Endothelial cell of umbilical vein (primary cell): ENCODE measurements around the gene ZDHHC19. TPM values are rescaled to one million over a fixed set of nuclear protein-coding genes. Genes with fewer than 3 reads are reported as not detected.
A peak's percentile ranks its signal among the peaks of the same experiment; 100 is the strongest.

Source experiments
- BruUV-seq: library from RNA; stranded (reverse); fragments of 400-500 nt; replicated peaks from 2 replicates; lab custom pipeline; 2021; lab: Mats Ljungman, UMichigan
- CTCF ChIA-PET: fragments of 300-600, 350-600 bp; sonication (Branson Sonifier 250); formaldehyde crosslinking; loops from one replicate; lab custom pipeline; 2021; ENCODE audit warnings: antibody characterized with exemption, inconsistent platforms; lab: Charles Lee
- POLR2A ChIA-PET: fragments of 300-600, 350-600 bp; sonication (Branson Sonifier 250); formaldehyde crosslinking; loops from one replicate; lab custom pipeline; 2021; ENCODE audit warnings: antibody characterized with exemption, inconsistent platforms; lab: Charles Lee
- DNase-seq: peaks from one replicate; pipeline ENCODE4 v3.0.0-alpha.2; 2011; ENCODE audit warnings: low read depth, low spot score
- FAIRE-seq: peaks from 2 replicates; lab custom pipeline; 2011; peaks lifted over from hg19 to GRCh38; lab: Jason Lieb, UNC
- H2AFZ ChIP-seq: 2 replicates; pipeline ENCODE4 v1.6.0; 2012; ENCODE audit warnings: low read depth, low read length, control low read depth, inconsistent platforms
- H3K27ac ChIP-seq: 2 replicates; pipeline ENCODE4 v1.5.1; 2011; ENCODE audit warnings: low read depth, mild to moderate bottlenecking, control low read depth, low read length, moderate library complexity; ENCODE audit not compliant: insufficient read depth
- H3K27me3 ChIP-seq, 2 experiments: 2 replicates each; pipeline versions ENCODE4 v1.6.0 to v1.6.1; 2011; ENCODE audit warnings: low read length in 2 of 2, mixed read lengths in 1 of 2; ENCODE audit not compliant: control insufficient read depth in 2 of 2, insufficient read depth in 2 of 2
- H3K36me3 ChIP-seq, 2 experiments: 2 replicates in 1 of 2; 3 replicates in 1 of 2; pipeline ENCODE4 v1.5.1; 2011; ENCODE audit warnings: low read length in 2 of 2, mild to moderate bottlenecking in 1 of 2, moderate library complexity in 1 of 2; ENCODE audit not compliant: control insufficient read depth in 2 of 2, insufficient read depth in 2 of 2; ENCODE audit errors: extremely low read depth in 1 of 2
- H3K4me1 ChIP-seq: 3 replicates; pipeline ENCODE4 v1.5.1; 2011; ENCODE audit warnings: mild to moderate bottlenecking, low read length; ENCODE audit not compliant: control insufficient read depth, insufficient read depth; ENCODE audit errors: extremely low read depth
- H3K4me2 ChIP-seq: 2 replicates; pipeline ENCODE4 v1.6.1; 2011; ENCODE audit warnings: low read length, control low read depth, mixed read lengths; ENCODE audit not compliant: insufficient read depth
- H3K4me3 ChIP-seq, 3 experiments: fragments of 200-600 bp in 1 of 3; sonication (generic), shearing (Covaris generic) in 1 of 3; replicated peaks in 1 of 3; 2 replicates each; pipeline ENCODE4 v1.5.1; 2011 to 2016; ENCODE audit warnings: control low read depth in 3 of 3, low read length in 3 of 3, mild to moderate bottlenecking in 2 of 3, inconsistent platforms in 1 of 3, low read depth in 1 of 3, moderate library complexity in 1 of 3; ENCODE audit not compliant: insufficient read depth in 1 of 3
- H3K79me2 ChIP-seq: 2 replicates; pipeline ENCODE4 v1.6.0; 2012; ENCODE audit warnings: low read length, inconsistent platforms; ENCODE audit not compliant: control insufficient read depth, insufficient read depth
- H3K9ac ChIP-seq: replicated peaks from 2 replicates; pipeline ENCODE3; 2011; ENCODE audit warnings: low read length, control low read depth; ENCODE audit not compliant: insufficient read depth; ENCODE audit errors: extremely low read depth
- H3K9me1 ChIP-seq: replicated peaks from 3 replicates; pipeline ENCODE4 v1.6.0; 2011; ENCODE audit warnings: mild to moderate bottlenecking, low read length; ENCODE audit not compliant: control insufficient read depth, insufficient read depth; ENCODE audit errors: extremely low read depth
- H3K9me3 ChIP-seq: replicated peaks from 2 replicates; pipeline ENCODE4 v1.5.1; 2012; ENCODE audit warnings: low read length, inconsistent platforms; ENCODE audit not compliant: control insufficient read depth, insufficient read depth
- H4K20me1 ChIP-seq: replicated peaks from 2 replicates; pipeline ENCODE3; 2011; ENCODE audit warnings: mild to moderate bottlenecking, low read length; ENCODE audit not compliant: control insufficient read depth, insufficient read depth; ENCODE audit errors: extremely low read depth
- CTCF ChIP-seq, 2 donors: IDR thresholded peaks; 1 replicate in 1 of 2; 2 replicates in 1 of 2; pipeline ENCODE4 v1.5.1; 2011; ENCODE audit warnings: low read length in 2 of 2, mild to moderate bottlenecking in 2 of 2, moderate library complexity in 2 of 2, control low read depth in 1 of 2, inconsistent platforms in 1 of 2, low read depth in 1 of 2; ENCODE audit not compliant: insufficient read depth in 1 of 2; ENCODE audit errors: extremely low read depth in 1 of 2
- EZH2 ChIP-seq: IDR thresholded peaks from 2 replicates; pipeline ENCODE4 v1.6.1; 2012; ENCODE audit warnings: borderline replicate concordance, low read depth, mild to moderate bottlenecking, moderate library complexity, low read length, inconsistent platforms; ENCODE audit not compliant: severe bottlenecking
- FOS ChIP-seq: IDR thresholded peaks from 2 replicates; pipeline ENCODE4 v1.6.1; 2011; ENCODE audit warnings: mild to moderate bottlenecking, low read length, moderate library complexity, borderline replicate concordance; ENCODE audit not compliant: insufficient read depth
- GATA2 ChIP-seq: IDR thresholded peaks from 2 replicates; pipeline ENCODE4 v1.7.0; 2011; ENCODE audit warnings: low read depth, mild to moderate bottlenecking, moderate library complexity, mixed read lengths, low read length; ENCODE audit not compliant: insufficient read length, insufficient read depth
- JUN ChIP-seq: IDR thresholded peaks from 2 replicates; pipeline ENCODE4 v1.6.1; 2011; ENCODE audit warnings: borderline replicate concordance, low read depth; ENCODE audit not compliant: insufficient read length, insufficient read depth
- MAX ChIP-seq: IDR thresholded peaks from 2 replicates; pipeline ENCODE4 v1.6.1; 2011; ENCODE audit not compliant: insufficient read depth, insufficient read length
- MYC ChIP-seq: IDR thresholded peaks from one replicate; pipeline ENCODE4 v1.6.1; 2011; ENCODE audit warnings: mild to moderate bottlenecking, low read depth, low read length
- POLR2A ChIP-seq: IDR thresholded peaks from 2 replicates; pipeline ENCODE4 v1.6.1; 2012; ENCODE audit warnings: low read depth, mild to moderate bottlenecking, control low read depth, low read length
- POLR2AphosphoS5 ChIP-seq: IDR thresholded peaks from 2 replicates; pipeline ENCODE4 v1.6.1; 2012; ENCODE audit warnings: low read depth, mild to moderate bottlenecking, control low read depth, low read length, moderate library complexity; ENCODE audit not compliant: insufficient read depth
- dilution Hi-C: fragments of 300-500 bp; cut with MboI; formaldehyde crosslinking; loops from one replicate; pipeline ENCODE4 v1.15.0; 2019; ENCODE audit warnings: low sequenced_read_pairs; ENCODE audit not compliant: extremely low pct_ligation_motif_present
- intact Hi-C: fragments of 100-400 bp; cut with micrococcal nuclease; formaldehyde crosslinking; loops from one replicate; pipeline ENCODE4 v1.10.0; 2022
- polyA plus RNA-seq, 4 experiments: library from polyadenylated mRNA; depleted of rRNA in 3 of 4; stranded (reverse) in 3 of 4; unstranded in 1 of 4; fragments of >200 nt; gene quantifications; 2 replicates each; pipeline versions ENCODE4 v1.2.1 to v1.2.3, GENCODE V29; 2011 to 2012; ENCODE audit warnings: missing spikeins in 1 of 4
- total RNA-seq: library from RNA; stranded (reverse); gene quantifications from 2 replicates; pipeline ENCODE4 v1.2.3, GENCODE V29; 2021

Gene ZDHHC19
- total and polyA plus RNA-seq, 2 donors (not counting 3 experiments of a cell fraction or from before 2014, with no cell fraction given): not detected

GRCh38 chr3:196207833-196208607 lies 3.2 kb downstream of the ZDHHC19 start:
- FAIRE-seq (peak; percentile 21), DNase-seq (no peak)
- CTCF ChIA-PET: no interaction called here
- H3K9ac ChIP-seq: no peak overlapping the region
- no peaks in the 10 kb centered on the region for H3K36me3 ChIP-seq
- dilution Hi-C loops: no loop called here
- peak overlapping the region in 2 of 3 experiments; percentile 11 to 15 for H3K4me3 ChIP-seq
- intact Hi-C loops: no loop called here
- H3K4me1 ChIP-seq: no peaks in the 10 kb centered on the region
- TF ChIP-seq CTCF (IDR thresholded peaks at IDR 0.05; ENCODE audit: extremely low read depth in 1 of 2, insufficient read depth in 1 of 2, low read depth in 1 of 2, low read length in 2 of 2) (no peak), EZH2 (no peak)
- H3K27ac ChIP-seq: no peak overlapping the region
- BruUV-seq: no TSS peak
- peak overlapping the region; percentile 37 for H3K4me2 ChIP-seq
- H3K79me2 ChIP-seq: no peaks in the 10 kb centered on the region
- peak overlapping the region; percentile 68 for H2AFZ ChIP-seq
- peaks cover 2 to 4% of the 10 kb centered on the region in 2 experiments for H3K27me3 ChIP-seq
- no peaks in the 10 kb centered on the region for H4K20me1 ChIP-seq
- H3K9me1 ChIP-seq: no peaks in the 10 kb centered on the region
- POLR2A ChIA-PET: no interaction called here
- H3K9me3 ChIP-seq: no peaks in the 10 kb centered on the region

- H3K27ac ChIP-seq: no peak overlapping the region
- FAIRE-seq (peak; percentile 12), DNase-seq (no peak)
- no peak overlapping the region for H3K9ac ChIP-seq
- TF ChIP-seq POLR2AphosphoS5 (no peak), CTCF (IDR thresholded peaks at IDR 0.05; ENCODE audit: extremely low read depth in 1 of 2, insufficient read depth in 1 of 2, low read depth in 1 of 2, low read length in 2 of 2) (no peak), EZH2 (no peak), MAX (no peak), FOS (no peak), JUN (no peak), MYC (no peak), GATA2 (no peak), POLR2A (no peak)
- H3K4me1 ChIP-seq: no peaks in the 10 kb centered on the region
- no peaks in the 10 kb centered on the region for H4K20me1 ChIP-seq
- peaks cover 2 to 4% of the 10 kb centered on the region in 2 experiments for H3K27me3 ChIP-seq
- H3K79me2 ChIP-seq: no peaks in the 10 kb centered on the region
- H3K4me2 ChIP-seq: no peak overlapping the region
- CTCF ChIA-PET: no interaction called here
- POLR2A ChIA-PET: interaction anchor here (0.5 kb wide), 1 partner anchor 131 kb away, joined by 4 read pairs; no protein-coding TSS in a partner anchor
- intact Hi-C loops: no loop called here
- no peaks in the 10 kb centered on the region for H3K36me3 ChIP-seq
- no TSS peak for BruUV-seq
- H3K9me3 ChIP-seq: no peaks in the 10 kb centered on the region
- H3K9me1 ChIP-seq: no peaks in the 10 kb centered on the region
- H3K4me3 ChIP-seq: peak overlapping the region in 1 of 3 experiments; percentile 25
- peak overlapping the region; percentile 36 for H2AFZ ChIP-seq
- dilution Hi-C loops: no loop called here
Observed at GRCh38 chr3:196207159-196207832, 3.9 kb downstream of the ZDHHC19 start.
